ENCODE measurements around the gene VSTM2L.

VSTM2L gene

GRCh38 chr20:37980383-37980782 is 77.5 kb downstream of the VSTM2L start:
- TF ChIP-seq CTCF (IDR thresholded peaks at IDR 0.05; ENCODE audit: low read depth, low read length): no peak
- no peak overlapping the region for H3K4me3 ChIP-seq (ENCODE audit: low read depth, low read length)

DNA sequence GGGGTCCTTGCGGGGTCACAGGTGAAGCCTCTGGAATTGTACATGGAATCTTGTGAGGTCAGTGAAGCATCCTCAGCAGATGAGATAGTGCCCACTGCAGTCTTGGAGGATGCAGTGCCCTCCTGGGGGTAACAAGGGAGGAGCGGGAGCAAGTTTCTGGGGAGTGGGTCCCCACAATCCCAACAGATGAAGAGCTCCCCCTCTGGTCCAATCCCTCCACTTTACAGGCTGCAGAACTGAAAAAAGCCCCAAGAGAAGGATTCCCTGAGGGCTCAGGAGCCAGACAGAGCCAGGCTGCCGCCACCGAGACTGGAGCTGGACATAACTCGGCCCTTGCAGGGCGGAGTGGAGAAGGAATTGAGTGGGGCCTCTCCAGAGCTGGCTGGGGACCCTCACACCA is 77.9 kb downstream of the VSTM2L start:
- no peak for TF ChIP-seq CTCF (IDR thresholded peaks at IDR 0.05; ENCODE audit: low read depth, low read length)
- no peak overlapping the region for H3K4me3 ChIP-seq (ENCODE audit: low read depth, low read length)

DNA sequence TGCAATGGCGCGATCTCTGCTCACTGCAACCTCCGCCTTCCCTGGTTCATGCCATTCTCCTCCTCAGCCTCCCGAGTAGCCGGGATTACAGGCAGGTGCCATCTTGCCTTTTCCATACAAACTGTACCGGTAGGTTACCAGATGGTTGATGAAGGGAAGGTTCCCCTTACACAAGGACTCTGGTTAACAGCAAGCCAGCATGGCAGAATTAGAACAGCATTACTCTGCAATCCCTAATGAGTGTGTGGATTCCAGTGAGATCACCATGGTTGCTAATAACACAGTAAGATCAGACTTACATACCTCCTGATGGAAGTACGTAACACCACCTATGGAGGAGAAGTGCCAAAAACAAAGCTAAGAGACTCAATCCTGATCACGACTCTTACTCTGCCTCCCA is 78.6 kb downstream of the VSTM2L start:
- H3K4me3 ChIP-seq (ENCODE audit: low read depth, low read length): no peak overlapping the region
- TF ChIP-seq CTCF (IDR thresholded peaks at IDR 0.05; ENCODE audit: low read depth, low read length): no peak

GRCh38 chr20:37983286-37983685 is 80.4 kb downstream of the VSTM2L start:
- TF ChIP-seq CTCF (IDR thresholded peaks at IDR 0.05; ENCODE audit: low read depth, low read length): no peak

DNA sequence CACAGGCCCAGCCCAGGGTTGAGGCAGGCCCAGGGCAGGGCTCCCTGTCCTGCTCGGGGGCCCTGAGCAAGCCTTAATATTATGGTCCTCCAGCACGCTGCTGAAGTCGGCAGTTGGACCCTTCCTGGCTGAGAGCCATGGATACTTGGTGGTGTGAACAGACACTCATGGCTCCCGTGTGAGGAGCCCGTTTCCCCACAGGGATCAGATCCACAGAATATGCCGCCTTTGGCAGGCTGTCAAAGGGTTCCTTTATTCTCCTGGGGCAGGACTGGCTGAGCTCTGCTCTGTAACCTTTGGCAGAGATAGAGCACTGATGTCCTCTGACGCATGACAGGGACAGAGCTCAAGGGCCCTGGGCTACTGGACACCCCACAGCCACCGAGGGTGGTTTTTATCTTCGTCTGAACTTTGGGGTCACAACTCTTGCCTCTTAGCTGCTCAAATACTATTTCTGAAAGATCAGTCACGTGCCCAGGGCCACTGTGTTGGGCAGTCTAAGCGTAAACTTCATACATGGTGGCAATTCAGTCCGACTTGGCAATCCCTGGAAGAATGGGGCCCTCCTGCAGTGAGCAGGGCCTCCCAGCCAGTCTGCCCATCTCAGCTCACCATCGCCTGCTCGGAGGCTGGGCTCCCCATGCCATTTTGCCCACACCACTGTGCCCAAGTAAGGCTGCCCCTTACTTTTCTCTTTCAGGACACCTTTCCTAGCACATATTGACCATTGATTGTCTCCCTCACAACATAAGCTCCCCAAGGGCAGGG is 81.3 kb downstream of the VSTM2L start:
- no peak overlapping the region for H3K4me3 ChIP-seq (ENCODE audit: low read depth, low read length)
- no peak for TF ChIP-seq CTCF (IDR thresholded peaks at IDR 0.05; ENCODE audit: low read depth, low read length)

More at GRCh38 chr20:37983286-37983685, 80.4 kb downstream of the VSTM2L start:
- H3K4me3 ChIP-seq (ENCODE audit: low read depth, low read length): no peak overlapping the region

DNA sequence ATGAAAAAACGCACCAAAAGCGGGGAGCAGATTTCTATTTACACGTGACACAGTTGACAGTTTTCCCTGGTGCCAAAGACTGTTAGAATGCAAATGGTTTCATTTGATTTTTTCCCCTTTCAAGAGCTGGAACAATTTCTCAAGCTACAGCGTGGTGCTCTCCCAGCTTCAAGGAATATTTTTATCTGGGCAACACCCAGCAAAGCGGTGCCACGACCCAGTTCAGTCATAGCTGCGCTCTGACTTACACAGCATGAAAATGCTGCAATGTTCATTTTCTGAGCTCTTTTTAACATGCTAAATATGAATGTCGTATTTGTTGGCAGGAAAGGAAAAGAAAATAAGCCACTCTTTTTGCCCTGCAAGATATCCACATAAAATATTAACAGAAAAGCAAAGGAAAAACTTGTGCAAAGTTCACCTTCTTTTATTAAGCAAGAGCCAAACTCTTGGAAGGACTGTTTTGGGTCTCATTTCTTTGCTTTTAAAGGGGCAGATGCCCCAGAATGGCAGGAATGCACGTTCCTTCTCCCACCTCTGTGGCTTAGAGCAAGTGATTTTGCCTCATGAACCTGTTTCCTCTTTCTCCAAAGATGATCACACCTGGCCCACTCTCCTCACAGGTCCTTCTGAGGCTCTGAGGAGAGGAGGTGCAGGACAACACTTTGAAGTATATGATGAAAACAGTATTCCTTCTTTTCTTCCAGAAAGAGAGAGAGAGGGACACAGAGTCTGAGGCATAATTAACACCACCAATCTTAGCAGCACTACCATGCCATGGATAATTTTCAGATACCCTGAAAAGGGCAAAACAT is 83.3 kb downstream of the VSTM2L start:
- H3K4me3 ChIP-seq (ENCODE audit: low read depth, low read length): no peak overlapping the region
- no peak for TF ChIP-seq CTCF (IDR thresholded peaks at IDR 0.05; ENCODE audit: low read depth, low read length)
